Measurements from ENCODE around the gene NUP54.

The NUP54 gene

DNA sequence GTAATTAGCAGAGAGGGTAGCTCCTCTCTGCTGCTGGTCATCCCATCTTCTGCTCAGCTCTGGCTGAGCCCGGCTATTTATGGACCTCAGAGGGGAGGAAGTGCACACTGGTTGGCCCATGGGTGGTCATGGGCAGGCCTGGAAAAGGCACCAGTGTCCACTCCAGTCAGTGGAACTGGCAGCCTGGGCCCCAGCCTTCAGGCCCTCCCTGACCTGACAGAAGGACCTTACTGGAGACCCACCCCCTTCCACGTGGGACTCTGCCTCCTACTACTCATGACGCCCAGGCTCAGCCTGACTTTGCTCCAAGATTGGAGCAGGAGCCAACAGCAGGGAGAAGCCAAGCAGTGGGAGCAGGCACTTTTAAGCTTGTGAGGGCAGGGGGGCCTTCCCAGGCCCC is 81.7 kb downstream of the NUP54 start:
- no peak for DNase-seq

Measured in islet precursor cell (in vitro differentiated cells).